GM18907 (cell line): ENCODE data around the gene ZNF208.
"Not testable (repeated sequence)": the region's sequence is repeated elsewhere in the genome, so short reads cannot be mapped to it uniquely, and the experiment has no call there.

Experiments
- ATAC-seq: cut with Tn5 transposase; IDR thresholded peaks from one replicate; pipeline ENCODE4 v1.9.1; 2021; ENCODE audit warnings: mild to moderate bottlenecking, moderate library complexity; ENCODE audit not compliant: unreplicated experiment

ZNF208 gene

GRCh38 chr19:22010437-22011143 lies at the start of gene ZNF208:
ZNF208 (minus strand) TSS chr19:22010943; CDS start chr19:22010794, 149 bp downstream.
- ATAC-seq, result not testable (repeated sequence)

- ATAC-seq, result peak; percentile 43
Observed at GRCh38 chr19:22052644-22053013, 41.9 kb upstream of the ZNF208 start.

GRCh38 chr19:22041151-22041550 lies 30.4 kb upstream of the ZNF208 start:
- ATAC-seq, result not testable (repeated sequence)

GRCh38 chr19:22030680-22031079 lies 19.9 kb upstream of the ZNF208 start:
- ATAC-seq, result no peak

- ATAC-seq, result no peak
Observed at GRCh38 chr19:22026687-22027086, 15.9 kb upstream of the ZNF208 start.

- ATAC-seq, result not testable (repeated sequence)
Observed at GRCh38 chr19:22025539-22025938, 14.8 kb upstream of the ZNF208 start.

- ATAC-seq, result no peak
Observed at GRCh38 chr19:21970466-21970865, 40.3 kb downstream of the ZNF208 start.

GRCh38 chr19:21947775-21948174 lies 63.0 kb downstream of the ZNF208 start:
- ATAC-seq, result no peak

GRCh38 chr19:21940684-21941083 lies 70.1 kb downstream of the ZNF208 start:
- no peak for ATAC-seq

- no peak for ATAC-seq
Observed at GRCh38 chr19:21934593-21934992, 76.2 kb downstream of the ZNF208 start.

GRCh38 chr19:21934131-21934530 lies 76.6 kb downstream of the ZNF208 start:
- no peak for ATAC-seq

GRCh38 chr19:21922276-21922675 lies 88.5 kb downstream of the ZNF208 start:
- ATAC-seq, result no peak

- ATAC-seq, result no peak
Observed at GRCh38 chr19:21921691-21922180, 89.0 kb downstream of the ZNF208 start.

- no peak for ATAC-seq
Observed at GRCh38 chr19:21915411-21915810, 95.3 kb downstream of the ZNF208 start.

GRCh38 chr19:21912654-21913053 lies 98.1 kb downstream of the ZNF208 start:
- ATAC-seq, result no peak

- no peak for ATAC-seq
Observed at GRCh38 chr19:21910318-21910717, 100.4 kb downstream of the ZNF208 start.

- ATAC-seq, result no peak
Observed at GRCh38 chr19:21908066-21908465, 102.7 kb downstream of the ZNF208 start.

GRCh38 chr19:21907516-21907915 lies 103.2 kb downstream of the ZNF208 start:
- no peak for ATAC-seq

GRCh38 chr19:21902571-21902970 lies 108.2 kb downstream of the ZNF208 start:
- ATAC-seq, result no peak

- no peak for ATAC-seq
Observed at GRCh38 chr19:21901861-21902260, 108.9 kb downstream of the ZNF208 start.

- ATAC-seq, result no peak
Observed at GRCh38 chr19:21900401-21900800, 110.3 kb downstream of the ZNF208 start.

- ATAC-seq, result no peak
Observed at GRCh38 chr19:21891086-21891485, 119.7 kb downstream of the ZNF208 start.

- ATAC-seq, result not testable (repeated sequence)
Observed at GRCh38 chr19:21890017-21890416, 120.7 kb downstream of the ZNF208 start.
